HepG2 (cell line): ENCODE measurements around the gene ATP9A. TPM values are rescaled to one million over a fixed set of nuclear protein-coding genes. Genes with fewer than 3 reads are reported as not detected.

ENCODE experiments used
- CBX5 ChIP-seq: sonication (generic); formaldehyde crosslinking; IDR thresholded peaks from 2 replicates; pipeline ENCODE4 v1.4.0; 2020; ENCODE audit warnings: missing genetic modification reagents, borderline replicate concordance
- CREB3 ChIP-seq: sonication (generic); formaldehyde crosslinking; IDR thresholded peaks from 2 replicates; pipeline ENCODE4 v1.5.0; 2020; ENCODE audit warnings: missing genetic modification reagents
- DPF2 ChIP-seq: sonication (generic); formaldehyde crosslinking; IDR thresholded peaks from 2 replicates; pipeline ENCODE4 v1.4.0; 2020; ENCODE audit warnings: mild to moderate bottlenecking, low read depth, missing genetic modification reagents, borderline replicate concordance
- ELF3 ChIP-seq: IDR thresholded peaks from 2 replicates; pipeline ENCODE4 v1.6.1; 2016; ENCODE audit warnings: missing genetic modification reagents, missing compliant biosample characterization
- HNRNPLL ChIP-seq: fragments of 200-400 bp; formaldehyde crosslinking; IDR thresholded peaks from 2 replicates; pipeline ENCODE4 v1.6.1; 2017; ENCODE audit warnings: mild to moderate bottlenecking, low read depth, low read length; ENCODE audit not compliant: poor library complexity, severe bottlenecking
- MXD3 ChIP-seq: IDR thresholded peaks from 2 replicates; pipeline ENCODE4 v1.6.1; 2016; ENCODE audit warnings: mild to moderate bottlenecking, missing biosample characterization, missing genetic modification reagents
- NFATC3 ChIP-seq: sonication (generic); formaldehyde crosslinking; IDR thresholded peaks from 2 replicates; pipeline ENCODE4 v1.5.1; 2020; ENCODE audit warnings: mild to moderate bottlenecking, missing genetic modification reagents
- NR2C2 ChIP-seq: sonication (generic); formaldehyde crosslinking; IDR thresholded peaks from 2 replicates; pipeline ENCODE4 v1.4.0; 2020; ENCODE audit warnings: missing genetic modification reagents, mild to moderate bottlenecking, moderate library complexity, borderline replicate concordance
- PHF8 ChIP-seq: sonication (generic); formaldehyde crosslinking; IDR thresholded peaks from 2 replicates; pipeline ENCODE4 v1.5.0; 2020; ENCODE audit warnings: missing genetic modification reagents
- PRMT3 ChIP-seq: sonication (generic); formaldehyde crosslinking; IDR thresholded peaks from 2 replicates; pipeline ENCODE4 v1.8.1; 2022; ENCODE audit warnings: low read depth, mild to moderate bottlenecking, moderate library complexity, missing genetic modification reagents, borderline replicate concordance
- SOX13 ChIP-seq, 3 experiments: fragments of 450-650 bp in 1 of 3; sonication (generic) in 1 of 3; formaldehyde crosslinking in 1 of 3; IDR thresholded peaks in 2 of 3; conservative IDR thresholded peaks in 1 of 3; 2 replicates each; pipeline versions ENCODE4 v1.5.0 to v1.6.1; 2016 to 2020; ENCODE audit warnings: antibody characterized with exemption in 1 of 3, mild to moderate bottlenecking in 1 of 3, missing compliant biosample characterization in 1 of 3, missing genetic modification reagents in 1 of 3, moderate library complexity in 1 of 3
- THAP7 ChIP-seq: sonication (generic); formaldehyde crosslinking; IDR thresholded peaks from 2 replicates; pipeline ENCODE4 v1.8.1; 2023; ENCODE audit warnings: mild to moderate bottlenecking, missing genetic modification reagents
- THAP8 ChIP-seq: sonication (generic); formaldehyde crosslinking; IDR thresholded peaks from 2 replicates; pipeline ENCODE4 v1.5.1; 2020; ENCODE audit warnings: missing genetic modification reagents, mild to moderate bottlenecking, borderline replicate concordance
- ZBTB20 ChIP-seq: sonication (generic); formaldehyde crosslinking; IDR thresholded peaks from 2 replicates; pipeline ENCODE4 v1.8.1; 2023; ENCODE audit warnings: missing genetic modification reagents, low read depth, mild to moderate bottlenecking, borderline replicate concordance
- ZFP82 ChIP-seq: sonication (generic); formaldehyde crosslinking; IDR thresholded peaks from 2 replicates; pipeline ENCODE4 v1.5.1; 2020; ENCODE audit warnings: mild to moderate bottlenecking, missing genetic modification reagents, borderline replicate concordance
- ZNF124 ChIP-seq: sonication (generic); formaldehyde crosslinking; IDR thresholded peaks from 2 replicates; pipeline ENCODE4 v1.4.0; 2020; ENCODE audit warnings: missing genetic modification reagents
- ZNF326 ChIP-seq: sonication (generic); formaldehyde crosslinking; IDR thresholded peaks from 2 replicates; pipeline ENCODE4 v1.4.0; 2020; ENCODE audit warnings: missing genetic modification reagents, borderline replicate concordance
- ZNF431 ChIP-seq: sonication (generic); formaldehyde crosslinking; IDR thresholded peaks from 2 replicates; pipeline ENCODE4 v1.9.0; 2022; ENCODE audit warnings: missing genetic modification reagents, low read depth, mild to moderate bottlenecking, borderline replicate concordance
- ZNF446 ChIP-seq: sonication (generic); formaldehyde crosslinking; IDR thresholded peaks from 2 replicates; pipeline ENCODE4 v1.5.0; 2020; ENCODE audit warnings: mild to moderate bottlenecking, missing genetic modification reagents
- ZNF513 ChIP-seq: sonication (generic); formaldehyde crosslinking; conservative IDR thresholded peaks from 2 replicates; pipeline ENCODE4 v1.5.0; 2020; ENCODE audit warnings: missing genetic modification reagents
- ZNF605 ChIP-seq: sonication (generic); formaldehyde crosslinking; IDR thresholded peaks from 2 replicates; pipeline ENCODE4 v1.8.0; 2022; ENCODE audit warnings: mild to moderate bottlenecking, missing genetic modification reagents
- ZNF816 ChIP-seq: sonication (generic); formaldehyde crosslinking; IDR thresholded peaks from 2 replicates; pipeline ENCODE4 v1.8.0; 2022; ENCODE audit warnings: missing genetic modification reagents, mild to moderate bottlenecking, borderline replicate concordance
- ZZZ3 ChIP-seq: sonication (generic); formaldehyde crosslinking; IDR thresholded peaks from 2 replicates; pipeline ENCODE4 v1.4.0; 2020; ENCODE audit warnings: missing genetic modification reagents, mild to moderate bottlenecking, borderline replicate concordance
- polyA plus RNA-seq, 8 experiments: library from polyadenylated mRNA; depleted of rRNA in 3 of 8; stranded (reverse) in 7 of 8; unstranded in 1 of 8; fragments of >200 nt; fragmentation: Illumina TruSeq in 4 of 8; extraction: Trizol in 4 of 8; gene quantifications; 2 replicates each; pipeline versions ENCODE4 v1.2.1 to v1.2.3, GENCODE V29; 2011 to 2016; ENCODE audit warnings: low read depth in 4 of 8, missing spikeins in 1 of 8, mixed read lengths in 1 of 8; ENCODE audit not compliant: insufficient read depth in 1 of 8
- total RNA-seq, 5 experiments: library from RNA; depleted of rRNA; stranded (reverse); fragments of >200 nt; fragmentation: Illumina TruSeq; extraction: Trizol; gene quantifications; 2 replicates each; pipeline ENCODE4 v1.2.3, GENCODE V29; 2016; ENCODE audit warnings: low read depth in 1 of 5

Gene ATP9A
- total and polyA plus RNA-seq, 2 of the 13 experiments (the other 11 are each of a cell fraction or from before 2014, with no cell fraction given) = 11.8 to 18.5 TPM

GRCh38 chr20:51562332-51563173, 205.6 kb downstream of the ATP9A start (continued):
- TF ChIP-seq ZNF326 (CRISPR knock-in tag) = no peak
- 0 out of 2 replicates have a peak, but pooled peaks have one; percentile 20 for TF ChIP-seq NR2C2 (CRISPR knock-in tag)
- no peak for TF ChIP-seq ZNF431 (CRISPR knock-in tag)
- no peak for TF ChIP-seq CREB3
- TF ChIP-seq ZZZ3 (CRISPR knock-in tag) = 0 out of 2 replicates have a peak, but pooled peaks have one; percentile 61
- 0 out of 2 replicates have a peak, but pooled peaks have one; percentile 32 for TF ChIP-seq ZBTB20 (CRISPR knock-in tag)
- no peak for TF ChIP-seq ZFP82 (CRISPR knock-in tag)
- peak; percentile 74 for TF ChIP-seq HNRNPLL
- no peak for TF ChIP-seq ELF3
- TF ChIP-seq NFATC3 (CRISPR knock-in tag) = no peak
- TF ChIP-seq ZNF446 = 0 out of 2 replicates have a peak, but pooled peaks have one; percentile 34
- 0 out of 2 replicates have a peak, but pooled peaks have one; percentile 15 for TF ChIP-seq CBX5 (CRISPR knock-in tag)
- no peak for TF ChIP-seq ZNF124 (CRISPR knock-in tag)
- no peak for TF ChIP-seq DPF2
- no peak for TF ChIP-seq SOX13 (IDR thresholded peaks at IDR 0.05)
- TF ChIP-seq SOX13 (CRISPR knock-in tag; conservative IDR thresholded peaks at IDR 0.05 in 1 of 2, IDR thresholded peaks at IDR 0.05 in 1 of 2) = no peak
- 0 out of 2 replicates have a peak, but pooled peaks have one; percentile 64 for TF ChIP-seq MXD3 (CRISPR knock-in tag)
- no peak for TF ChIP-seq ZNF605 (CRISPR knock-in tag)
- TF ChIP-seq THAP7 (CRISPR knock-in tag) = no peak
- no peak for TF ChIP-seq ZNF513
- no peak for TF ChIP-seq THAP8 (CRISPR knock-in tag)
- peak; percentile 61; the same call in 1 of the 2 replicates for TF ChIP-seq ZNF816 (CRISPR knock-in tag)
- TF ChIP-seq PHF8 = 0 out of 2 replicates have a peak, but pooled peaks have one; percentile 13
- no peak for TF ChIP-seq PRMT3 (CRISPR knock-in tag)
